AG09309 (cell line): ENCODE measurements around the gene SLC22A2.

Source experiments
- DNase-seq: peaks from one replicate; pipeline ENCODE4 v3.0.0-alpha.2; 2010; ENCODE audit warnings: low read depth
- H3K4me3 ChIP-seq: 2 replicates; pipeline ENCODE4 v1.5.1; 2011; ENCODE audit warnings: mild to moderate bottlenecking, low read depth, low read length, moderate library complexity; ENCODE audit not compliant: control insufficient read depth
- CTCF ChIP-seq: IDR thresholded peaks from 2 replicates; pipeline ENCODE4 v1.5.1; 2011; ENCODE audit warnings: mild to moderate bottlenecking, low read depth, low read length, inconsistent platforms; ENCODE audit not compliant: insufficient read depth, control insufficient read depth; ENCODE audit errors: missing control alignments

The SLC22A2 gene

GRCh38 chr6:160221423-160221822 lies 37.2 kb downstream of the SLC22A2 start:
- no peak overlapping the region for H3K4me3 ChIP-seq
- no peak for DNase-seq
- TF ChIP-seq CTCF: no peak

- no peak for TF ChIP-seq CTCF
- no peak for DNase-seq
- H3K4me3 ChIP-seq: no peak overlapping the region
Measured at GRCh38 chr6:160218810-160219209, 39.8 kb downstream of the SLC22A2 start.

GRCh38 chr6:160217863-160218262 lies 40.8 kb downstream of the SLC22A2 start:
- H3K4me3 ChIP-seq: no peak overlapping the region
- DNase-seq: no peak
- TF ChIP-seq CTCF: no peak

- TF ChIP-seq CTCF: no peak
- no peak for DNase-seq
- H3K4me3 ChIP-seq: no peak overlapping the region
Measured at GRCh38 chr6:160217073-160217472, 41.5 kb downstream of the SLC22A2 start.

GRCh38 chr6:160215232-160215631 lies 43.4 kb downstream of the SLC22A2 start:
- no peak for TF ChIP-seq CTCF
- H3K4me3 ChIP-seq: no peak overlapping the region
- DNase-seq: no peak

- no peak overlapping the region for H3K4me3 ChIP-seq
- no peak for TF ChIP-seq CTCF
- DNase-seq: no peak
Measured at GRCh38 chr6:160207618-160208017, 51.0 kb downstream of the SLC22A2 start.

GRCh38 chr6:160204710-160205109 lies 53.9 kb downstream of the SLC22A2 start:
- TF ChIP-seq CTCF: no peak
- DNase-seq: no peak
- no peak overlapping the region for H3K4me3 ChIP-seq
